ENCODE data around the gene PPM1N.

GRCh38 chr19:45496349-45496953 lies 1.8 kb upstream of the PPM1N start:
- TF ChIP-seq GATA2 (IDR thresholded peaks at IDR 0.05; ENCODE audit: low read depth, low read length) (no peak), GATA3 (IDR thresholded peaks at IDR 0.05; ENCODE audit: low read depth, low read length) (no peak)

Data from SH-SY5Y (cell line).